B cell (primary cell): ENCODE measurements around the gene CYP2A13. TPM values are rescaled to one million over a fixed set of nuclear protein-coding genes. Genes with fewer than 3 reads are reported as not detected.
"Not testable (repeated sequence)": the region's sequence is repeated elsewhere in the genome, so short reads cannot be mapped to it uniquely, and the experiment has no call there.

ENCODE experiments used
- ATAC-seq: fragments of 200-7000 bp; cut with Tn5 transposase; one replicate; pipeline ENCODE4 v1.10.0; 2021; ENCODE audit warnings: low read depth, mild to moderate bottlenecking, moderate number of reproducible peaks, moderate library complexity
- CTCF ChIA-PET: fragments of 350-600 bp; sonication (Branson Sonifier 250); formaldehyde crosslinking; loops from one replicate; lab custom pipeline; 2021; ENCODE audit warnings: antibody characterized with exemption, inconsistent platforms; lab: Charles Lee
- POLR2A ChIA-PET: fragments of 350-600 bp; sonication (Branson Sonifier 250); formaldehyde crosslinking; loops from one replicate; lab custom pipeline; 2021; ENCODE audit warnings: antibody characterized with exemption; lab: Charles Lee
- DNase-seq: peaks from one replicate; pipeline ENCODE4 v3.0.0; 2013
- H2AFZ ChIP-seq: 2 replicates; pipeline ENCODE4 v1.6.1; 2012; ENCODE audit warnings: mild to moderate bottlenecking, low read depth, low read length; ENCODE audit not compliant: insufficient read depth, poor library complexity, severe bottlenecking
- H3K27ac ChIP-seq, 2 donors: 1 replicate in 1 of 2; 2 replicates in 1 of 2; pipeline ENCODE4 v1.5.1; 2012 to 2013; ENCODE audit warnings: low read length in 2 of 2, mild to moderate bottlenecking in 2 of 2, moderate library complexity in 1 of 2
- H3K27me3 ChIP-seq, 4 experiments: fragments of 200-600 bp in 1 of 4; sonication (generic) in 1 of 4; replicated peaks in 1 of 4; 1 replicate in 2 of 4; 2 replicates in 2 of 4; pipeline versions ENCODE4 v1.6.1 to v1.7.0; 2013 to 2016; ENCODE audit warnings: low read length in 3 of 4, mild to moderate bottlenecking in 2 of 4, mixed read lengths in 1 of 4, moderate library complexity in 1 of 4; ENCODE audit not compliant: insufficient read depth in 4 of 4, control insufficient read depth in 3 of 4; ENCODE audit errors: control extremely low read depth in 1 of 4
- H3K36me3 ChIP-seq, 2 experiments: replicated peaks in 1 of 2; 1 replicate in 1 of 2; 2 replicates in 1 of 2; pipeline versions ENCODE4 v1.6.1 to v1.7.1; 2013; ENCODE audit warnings: low read length in 1 of 2; ENCODE audit not compliant: insufficient read depth in 2 of 2, control insufficient read depth in 1 of 2; ENCODE audit errors: control extremely low read depth in 1 of 2, extremely low read depth in 1 of 2
- H3K4me1 ChIP-seq, 2 donors: fragments of 200-600 bp in 1 of 2; sonication (generic) in 1 of 2; 1 replicate in 1 of 2; 2 replicates in 1 of 2; pipeline versions ENCODE4 v1.5.1 to v1.6.1; 2013 to 2017; ENCODE audit warnings: low read length in 2 of 2; ENCODE audit not compliant: control insufficient read depth in 2 of 2, insufficient read depth in 2 of 2
- H3K4me2 ChIP-seq: replicated peaks from 2 replicates; pipeline ENCODE3; 2012; ENCODE audit warnings: mild to moderate bottlenecking, low read depth, low read length; ENCODE audit not compliant: poor library complexity, severe bottlenecking
- H3K4me3 ChIP-seq, 5 experiments: fragments of 200-600 bp in 1 of 5; sonication (generic) in 1 of 5; 1 replicate in 3 of 5; 2 replicates in 2 of 5; pipeline versions ENCODE4 v1.5.1 to v1.7.0; 2011 to 2016; ENCODE audit warnings: low read length in 4 of 5, mild to moderate bottlenecking in 4 of 5, low read depth in 2 of 5, control low read depth in 1 of 5, moderate library complexity in 1 of 5; ENCODE audit not compliant: insufficient read depth in 1 of 5; ENCODE audit errors: control extremely low read depth in 1 of 5, extremely low read depth in 1 of 5
- H3K79me2 ChIP-seq: fragments of 200-600 bp; sonication (generic); one replicate; pipeline ENCODE4 v1.6.0; 2016; ENCODE audit warnings: low read length; ENCODE audit not compliant: control insufficient read depth, insufficient read depth
- H3K9ac ChIP-seq: fragments of 200-600 bp; sonication (generic); 2 replicates; pipeline ENCODE4 v1.6.1; 2017; ENCODE audit warnings: mild to moderate bottlenecking, low read length, moderate library complexity
- H3K9me3 ChIP-seq, 3 donors: one replicate each; pipeline versions ENCODE4 v1.6.1 to v1.7.1; 2013; ENCODE audit warnings: low read length in 2 of 3; ENCODE audit not compliant: control insufficient read depth in 2 of 3, insufficient read depth in 1 of 3; ENCODE audit errors: control extremely low read depth in 1 of 3
- H4K20me1 ChIP-seq: 2 replicates; pipeline ENCODE4 v1.6.0; 2012; ENCODE audit warnings: mild to moderate bottlenecking, low read length; ENCODE audit not compliant: insufficient read depth, control insufficient read depth, poor library complexity, severe bottlenecking
- H3K27ac Mint-ChIP-seq: one replicate; pipeline ENCODE4 v1.8.0; 2021; ENCODE audit warnings: mixed read lengths
- H3K27me3 Mint-ChIP-seq: one replicate; pipeline ENCODE4 v1.8.0; 2021; ENCODE audit warnings: mixed read lengths
- H3K4me1 Mint-ChIP-seq: one replicate; pipeline ENCODE4 v1.8.0; 2021; ENCODE audit warnings: mixed read lengths
- H3K4me3 Mint-ChIP-seq: one replicate; pipeline ENCODE4 v1.8.0; 2021; ENCODE audit warnings: mixed read lengths
- H3K9me3 Mint-ChIP-seq: one replicate; pipeline ENCODE4 v1.8.0; 2022; ENCODE audit warnings: mixed read lengths; ENCODE audit not compliant: insufficient read depth
- CTCF ChIP-seq: fragments of 200-600 bp; IDR thresholded peaks from one replicate; pipeline ENCODE4 v1.8.0; 2022; ENCODE audit warnings: antibody characterized with exemption, mild to moderate bottlenecking
- EZH2 ChIP-seq: IDR thresholded peaks from 2 replicates; pipeline ENCODE4 v1.6.1; 2012; ENCODE audit warnings: borderline replicate concordance, low read depth, mild to moderate bottlenecking, moderate library complexity, low read length; ENCODE audit not compliant: insufficient read depth, poor library complexity, severe bottlenecking
- WGBS: methylation state at CpG from one replicate; pipeline ENCODE4 v1.1.5; 2013; ENCODE audit warnings: missing lambda C conversion rate; ENCODE audit not compliant: insufficient coverage; 5-methylcytosine and 5-hydroxymethylcytosine counted together
- intact Hi-C: fragments of 100-400 bp; cut with micrococcal nuclease; formaldehyde crosslinking; loops from one replicate; pipeline ENCODE4 v1.10.0; 2022
- polyA plus RNA-seq: library from polyadenylated mRNA; depleted of rRNA; stranded (reverse); fragments of >200 nt; gene quantifications from 2 replicates; pipeline ENCODE4 v1.2.3, GENCODE V29; 2012
- total RNA-seq, 2 donors: library from RNA; stranded (reverse); fragments of 120-200 nt in 1 of 2; gene quantifications; 1 replicate in 1 of 2; 2 replicates in 1 of 2; pipeline versions ENCODE4 v1.2.3 to v1.2.4, GENCODE V29; 2013 to 2022

The CYP2A13 gene
- total and polyA plus RNA-seq, 2 donors (not counting 1 experiment from before 2014, with no cell fraction given) = not detected

- ChIA-PET POLR2A (no interaction called here), CTCF (no interaction called here)
- no peaks in the 10 kb centered on the region for H3K79me2 ChIP-seq
- no peak overlapping the region for H3K27ac ChIP-seq
- Mint-ChIP-seq H3K27ac (no peak overlapping the region), H3K27me3 (peaks cover 28% of the 10 kb centered on the region), H3K4me3 (no peak overlapping the region), H3K9me3 (peaks cover 9% of the 10 kb centered on the region), H3K4me1 (no peaks in the 10 kb centered on the region)
- no peak overlapping the region for H3K9ac ChIP-seq
- no peak overlapping the region for H2AFZ ChIP-seq
- ATAC-seq (no peak), DNase-seq (no peak)
- TF ChIP-seq EZH2 (no peak), CTCF (no peak)
- peaks cover 0 to 4% (median 0%) of the 10 kb centered on the region in 4 experiments for H3K27me3 ChIP-seq
- peaks cover 0 to 9% (median 1%) of the 10 kb centered on the region in 3 donors for H3K9me3 ChIP-seq
- H3K4me1 ChIP-seq = no peaks in the 10 kb centered on the region
- no peak overlapping the region for H3K4me2 ChIP-seq
- H3K4me3 ChIP-seq = no peak overlapping the region
- intact Hi-C loops = no loop called here
- H4K20me1 ChIP-seq = no peaks in the 10 kb centered on the region
- WGBS = 84% methylated on average over 5 of the region's 5 CpGs
- H3K36me3 ChIP-seq = no peaks in the 10 kb centered on the region
Observed at GRCh38 chr19:41098762-41099161, 10.5 kb downstream of the CYP2A13 start.

GRCh38 chr19:41102210-41102609 lies 14.0 kb downstream of the CYP2A13 start:
- H3K4me2 ChIP-seq, H3K4me3 Mint-ChIP-seq, H3K9me3 ChIP-seq, H3K4me1 ChIP-seq, H3K27me3 ChIP-seq, ATAC-seq, H4K20me1 ChIP-seq, H3K27ac ChIP-seq, H3K4me3 ChIP-seq, CTCF ChIA-PET, H3K9ac ChIP-seq, H3K36me3 ChIP-seq, H3K27ac Mint-ChIP-seq, H2AFZ ChIP-seq, intact Hi-C loops, DNase-seq, POLR2A ChIA-PET, H3K79me2 ChIP-seq, H3K4me1 Mint-ChIP-seq: not testable (repeated sequence)
- peaks cover 12% of the 10 kb centered on the region for H3K9me3 Mint-ChIP-seq
- H3K27me3 Mint-ChIP-seq = peaks cover 11% of the 10 kb centered on the region
- no CpG with 5 or more reads among the region's 1 CpG for WGBS
